Progenitor cell of endocrine pancreas (in vitro differentiated cells): ENCODE measurements around the gene CNDP1. TPM values are rescaled to one million over a fixed set of nuclear protein-coding genes. Genes with fewer than 3 reads are reported as not detected.

Experiments
- DNase-seq: peaks from one replicate; pipeline ENCODE4 v3.0.0; 2021; ENCODE audit warnings: low spot score; ENCODE audit not compliant: unreplicated experiment
- H3K27ac Mint-ChIP-seq: 2 replicates; pipeline ENCODE4 v1.8.0; 2021; ENCODE audit warnings: mild to moderate bottlenecking, moderate library complexity, mixed read lengths
- H3K27me3 Mint-ChIP-seq: 2 replicates; pipeline ENCODE4 v1.8.0; 2021; ENCODE audit warnings: mixed read lengths
- H3K36me3 Mint-ChIP-seq: 2 replicates; pipeline ENCODE4 v1.8.0; 2022; ENCODE audit warnings: mixed read lengths; ENCODE audit not compliant: insufficient read depth
- H3K4me1 Mint-ChIP-seq: 2 replicates; pipeline ENCODE4 v1.8.0; 2021; ENCODE audit warnings: low read depth, mixed read lengths
- H3K4me3 Mint-ChIP-seq: 2 replicates; pipeline ENCODE4 v1.8.0; 2021; ENCODE audit warnings: low read depth, mild to moderate bottlenecking, moderate library complexity, mixed read lengths
- H3K9me3 Mint-ChIP-seq: 2 replicates; pipeline ENCODE4 v1.8.0; 2021; ENCODE audit warnings: low read depth, mixed read lengths
- CTCF ChIP-seq: fragments of 200-600 bp; sonication (generic); IDR thresholded peaks from one replicate; pipeline ENCODE4 v1.5.0; 2021; ENCODE audit warnings: antibody characterized with exemption, mild to moderate bottlenecking; ENCODE audit not compliant: unreplicated experiment
- total RNA-seq: library from RNA; stranded (reverse); gene quantifications from 2 replicates; pipeline ENCODE4 v1.2.1, GENCODE V29; 2021

Gene CNDP1
- total RNA-seq, 1 donor from 2014 or later: 0.38 TPM

GRCh38 chr18:74617486-74617885 is 83.2 kb downstream of the CNDP1 start:
- TF ChIP-seq CTCF: no peak
- H3K4me1 Mint-ChIP-seq: no peaks in the 10 kb centered on the region
- no peak overlapping the region for H3K4me3 Mint-ChIP-seq
- H3K36me3 Mint-ChIP-seq: no peaks in the 10 kb centered on the region
- H3K9me3 Mint-ChIP-seq: no peaks in the 10 kb centered on the region
- no peaks in the 10 kb centered on the region for H3K27me3 Mint-ChIP-seq
- no peak overlapping the region for H3K27ac Mint-ChIP-seq
- no peak for DNase-seq

DNA sequence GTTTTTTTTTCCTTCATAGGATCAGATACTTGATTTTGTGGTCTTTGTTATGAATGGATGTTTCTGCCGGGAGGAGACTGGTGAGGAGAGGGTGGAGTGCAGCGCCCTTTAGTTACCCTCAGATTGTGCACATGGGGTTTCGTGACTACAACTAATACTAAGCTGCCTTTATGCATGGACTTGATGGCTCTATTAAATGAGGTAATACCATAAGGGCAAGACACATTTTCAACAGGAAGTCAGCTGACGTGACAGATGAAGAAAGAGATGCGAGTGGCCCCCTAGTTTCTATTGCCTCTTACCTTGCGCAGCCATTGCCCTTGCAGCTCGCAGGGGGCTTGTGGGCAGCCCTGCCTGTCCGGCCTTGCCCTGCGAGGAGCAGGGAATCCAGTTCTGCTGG is 87.8 kb downstream of the CNDP1 start:
- no peak overlapping the region for H3K4me3 Mint-ChIP-seq
- DNase-seq: no peak
- H3K9me3 Mint-ChIP-seq: no peaks in the 10 kb centered on the region
- no peak for TF ChIP-seq CTCF
- H3K27ac Mint-ChIP-seq: no peak overlapping the region
- H3K27me3 Mint-ChIP-seq: no peaks in the 10 kb centered on the region
- H3K4me1 Mint-ChIP-seq: no peaks in the 10 kb centered on the region
- no peaks in the 10 kb centered on the region for H3K36me3 Mint-ChIP-seq

- no peak overlapping the region for H3K4me3 Mint-ChIP-seq
- peak; percentile 55 for TF ChIP-seq CTCF
- no peaks in the 10 kb centered on the region for H3K9me3 Mint-ChIP-seq
- no peaks in the 10 kb centered on the region for H3K36me3 Mint-ChIP-seq
- no peaks in the 10 kb centered on the region for H3K27me3 Mint-ChIP-seq
- no peak overlapping the region for H3K27ac Mint-ChIP-seq
- DNase-seq: no peak
- H3K4me1 Mint-ChIP-seq: no peaks in the 10 kb centered on the region
Observed at GRCh38 chr18:74623047-74623816, 88.9 kb downstream of the CNDP1 start.

DNA sequence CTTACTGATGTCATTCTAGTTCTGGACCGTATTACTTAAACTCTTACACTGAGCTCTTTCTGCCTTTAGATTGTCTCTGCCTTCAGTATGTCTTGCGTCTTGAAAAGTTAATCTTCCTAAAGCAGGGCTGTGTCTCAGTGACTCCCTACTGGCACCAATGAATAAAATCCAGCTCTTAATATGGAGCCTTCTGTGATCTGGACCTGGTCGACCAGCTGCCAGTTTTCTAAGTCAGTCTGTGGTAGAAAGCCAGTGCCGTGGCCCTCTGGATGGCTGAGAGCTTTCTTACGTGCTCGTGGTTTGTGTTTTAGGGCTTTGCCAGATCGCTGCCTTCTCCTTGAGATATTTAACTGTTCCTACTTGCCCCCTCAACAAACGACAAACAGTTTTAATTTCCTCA is 90.2 kb downstream of the CNDP1 start:
- DNase-seq: no peak
- Mint-ChIP-seq H3K4me3 (no peak overlapping the region), H3K4me1 (no peaks in the 10 kb centered on the region), H3K27me3 (no peaks in the 10 kb centered on the region), H3K36me3 (no peaks in the 10 kb centered on the region), H3K9me3 (no peaks in the 10 kb centered on the region), H3K27ac (no peak overlapping the region)
- no peak for TF ChIP-seq CTCF

- no peak for DNase-seq
- Mint-ChIP-seq H3K9me3 (no peaks in the 10 kb centered on the region), H3K4me1 (no peaks in the 10 kb centered on the region), H3K27ac (no peak overlapping the region), H3K4me3 (no peak overlapping the region), H3K27me3 (no peaks in the 10 kb centered on the region), H3K36me3 (no peaks in the 10 kb centered on the region)
- no peak for TF ChIP-seq CTCF
Observed at GRCh38 chr18:74625157-74625556, 90.9 kb downstream of the CNDP1 start.
